Tibial nerve (tissue), 4 donors: Measurements from ENCODE around the gene UGGT1. TPM values are rescaled to one million over a fixed set of nuclear protein-coding genes. Genes with fewer than 3 reads are reported as not detected.

Source experiments
- DNase-seq, 2 donors: peaks; one replicate each; pipeline ENCODE4 v3.0.0-alpha.2; 2019; ENCODE audit warnings: low spot score in 2 of 2
- H3K27ac ChIP-seq, 4 donors: fragments of 200-600 bp; sonication (generic) in 3 of 4; one replicate each; pipeline ENCODE4 v1.5.1; 2017 to 2019; ENCODE audit warnings: mild to moderate bottlenecking in 1 of 4
- H3K27me3 ChIP-seq, 2 donors: fragments of 200-600 bp; sonication (generic) in 1 of 2; one replicate each; pipeline versions ENCODE4 v1.5.1 to v1.6.0; 2017 to 2019
- H3K36me3 ChIP-seq, 3 donors: fragments of 200-600 bp; sonication (generic); one replicate each; pipeline ENCODE4 v1.5.1; 2018 to 2019
- H3K4me1 ChIP-seq, 4 donors: fragments of 200-600 bp; sonication (generic) in 3 of 4; one replicate each; pipeline ENCODE4 v1.5.1; 2017 to 2019
- H3K4me3 ChIP-seq, 4 donors: fragments of 200-600 bp; sonication (generic) in 3 of 4; one replicate each; pipeline ENCODE4 v1.5.1; 2017 to 2019; ENCODE audit warnings: mild to moderate bottlenecking in 1 of 4, moderate library complexity in 1 of 4
- H3K9me3 ChIP-seq, 4 donors: fragments of 200-600 bp; sonication (generic) in 3 of 4; one replicate each; pipeline ENCODE4 v1.5.1; 2017 to 2019
- CTCF ChIP-seq, 5 experiments: fragments of 200-600 bp in 3 of 5; fragments of 450-650 bp in 2 of 5; sonication (generic) in 3 of 5; IDR thresholded peaks; one replicate each; pipeline ENCODE4 v1.5.1; 2016 to 2019; ENCODE audit warnings: antibody characterized with exemption in 5 of 5, mild to moderate bottlenecking in 3 of 5, moderate library complexity in 2 of 5
- EP300 ChIP-seq, 2 donors: sonication (generic); formaldehyde crosslinking; IDR thresholded peaks; one replicate each; pipeline ENCODE4 v1.6.1; 2017; ENCODE audit warnings: antibody characterized with exemption in 2 of 2, mild to moderate bottlenecking in 1 of 2
- POLR2A ChIP-seq, 2 donors: fragments of 450-650 bp; IDR thresholded peaks; one replicate each; pipeline ENCODE4 v1.6.1; 2017; ENCODE audit warnings: antibody characterized with exemption in 2 of 2, mild to moderate bottlenecking in 2 of 2, moderate library complexity in 2 of 2
- WGBS, 2 donors: methylation state at CpG; one replicate each; pipeline ENCODE4 v1.1.5; 2018; 5-methylcytosine and 5-hydroxymethylcytosine counted together
- total RNA-seq, 4 donors: library from RNA; depleted of rRNA; stranded (reverse); fragments of >200 nt; gene quantifications; one replicate each; pipeline ENCODE4 v1.1.0, GENCODE V29; 2016

UGGT1 gene
- total RNA-seq, 4 donors from 2014 or later = 57.1 to 92.7 (median 66.2) TPM

- TF ChIP-seq POLR2A (IDR thresholded peaks at IDR 0.05) = no peak
- TF ChIP-seq CTCF (IDR thresholded peaks at IDR 0.05) = no peak
- TF ChIP-seq EP300 (IDR thresholded peaks at IDR 0.05) = no peak
- WGBS, 2 donors = 87 to 88% methylated on average over 5 of the region's 5 CpGs
Observed at GRCh38 chr2:128069769-128070168, 21.2 kb upstream of the UGGT1 start.

DNA sequence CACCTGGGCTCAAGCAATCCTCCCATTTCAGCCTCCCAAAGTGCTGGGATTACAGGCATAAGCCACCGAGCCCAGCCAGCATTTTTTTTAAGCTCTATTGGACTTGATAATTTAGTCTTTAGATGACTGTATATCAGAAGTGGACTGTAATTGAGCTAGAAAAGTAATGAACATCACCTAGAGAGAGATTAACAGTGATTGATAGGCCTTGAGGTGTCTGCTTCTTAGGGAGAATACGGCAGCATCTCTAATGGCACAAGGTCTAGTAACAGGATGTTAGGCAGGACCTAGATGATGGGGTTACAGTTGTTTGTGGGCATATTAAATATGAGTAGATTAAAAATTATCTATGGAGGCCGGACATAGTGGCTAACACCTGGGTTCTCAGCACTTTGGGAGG, 17.7 kb upstream of the UGGT1 start:
- Histone ChIP-seq H3K36me3 (no peaks in the 10 kb centered on the region), H3K4me1 (no peaks in the 10 kb centered on the region), H3K27me3 (no peaks in the 10 kb centered on the region), H3K27ac (no peak overlapping the region), H3K9me3 (no peaks in the 10 kb centered on the region), H3K4me3 (no peak overlapping the region)
- TF ChIP-seq EP300 (IDR thresholded peaks at IDR 0.05) (no peak), CTCF (IDR thresholded peaks at IDR 0.05) (no peak), POLR2A (IDR thresholded peaks at IDR 0.05) (no peak)
- WGBS, 2 donors = 82 to 93% methylated on average over 3 of the region's 3 CpGs
- no peak for DNase-seq

More at GRCh38 chr2:128069769-128070168, 21.2 kb upstream of the UGGT1 start:
- H3K4me1 ChIP-seq = no peaks in the 10 kb centered on the region
- no peak for DNase-seq
- H3K36me3 ChIP-seq = no peaks in the 10 kb centered on the region
- H3K9me3 ChIP-seq = no peaks in the 10 kb centered on the region
- no peak overlapping the region for H3K4me3 ChIP-seq
- no peaks in the 10 kb centered on the region for H3K27me3 ChIP-seq
- no peak overlapping the region for H3K27ac ChIP-seq

DNA sequence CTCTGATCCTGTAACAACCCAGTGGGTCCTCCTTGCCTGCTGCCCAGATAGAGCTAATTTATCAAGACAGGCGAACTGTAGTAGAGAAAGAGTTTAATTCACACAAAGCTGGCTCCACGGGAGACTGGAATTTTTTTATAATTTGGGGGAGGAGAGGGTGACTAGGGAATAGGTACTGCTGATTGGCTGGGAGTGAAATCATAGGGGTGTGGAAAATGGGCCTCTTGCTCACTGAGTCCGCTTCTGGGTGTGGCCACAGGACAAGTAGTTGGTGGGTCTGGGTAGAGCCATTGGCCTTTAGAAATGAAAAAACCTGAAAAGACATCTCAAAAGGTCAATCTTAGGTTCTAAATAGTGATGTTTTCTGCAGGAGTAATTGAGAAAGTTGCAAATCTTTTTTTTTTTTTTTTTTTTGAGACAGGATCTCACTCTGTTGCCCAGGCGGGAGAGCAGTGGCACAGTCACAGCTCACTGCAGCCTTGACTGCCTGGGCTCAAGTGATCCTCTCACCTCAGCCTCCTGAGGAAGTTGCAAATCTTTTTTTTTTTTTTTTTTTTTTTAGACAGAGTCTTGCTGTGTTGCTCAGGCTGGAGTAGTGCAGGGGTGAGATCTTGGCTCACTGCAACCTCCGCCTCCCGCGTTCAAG, 14.4 kb upstream of the UGGT1 start:
- H3K27me3 ChIP-seq = no peaks in the 10 kb centered on the region
- H3K27ac ChIP-seq = no peak overlapping the region
- no peak for DNase-seq
- no peaks in the 10 kb centered on the region for H3K9me3 ChIP-seq
- H3K36me3 ChIP-seq = no peaks in the 10 kb centered on the region
- WGBS, 2 donors = 80 to 88% methylated on average over 7 of the region's 7 CpGs
- H3K4me1 ChIP-seq = no peaks in the 10 kb centered on the region
- no peak for TF ChIP-seq CTCF (IDR thresholded peaks at IDR 0.05)
- no peak for TF ChIP-seq EP300 (IDR thresholded peaks at IDR 0.05)
- no peak for TF ChIP-seq POLR2A (IDR thresholded peaks at IDR 0.05)
- no peak overlapping the region for H3K4me3 ChIP-seq

DNA sequence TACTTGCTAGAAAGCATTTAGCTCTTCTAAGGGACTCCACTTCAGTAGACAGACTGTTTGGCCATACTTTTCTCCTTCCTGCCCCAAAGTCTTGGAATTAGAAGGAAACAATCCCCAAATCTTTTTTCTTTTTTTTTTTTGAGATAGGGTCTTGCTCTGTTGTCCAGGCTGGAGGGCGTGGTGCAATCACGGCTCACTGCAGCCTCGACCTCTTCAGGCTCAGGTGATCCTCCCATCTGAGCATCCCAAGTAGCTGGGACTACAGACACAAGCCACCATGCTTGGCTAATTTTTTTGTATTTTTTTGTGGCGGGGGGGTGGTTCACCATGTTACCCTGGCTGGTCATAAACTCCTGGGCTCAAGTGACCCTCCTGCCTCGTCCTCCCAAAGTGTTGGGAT, 6.2 kb upstream of the UGGT1 start:
- TF ChIP-seq EP300 (IDR thresholded peaks at IDR 0.05) = no peak
- no peak for TF ChIP-seq CTCF (IDR thresholded peaks at IDR 0.05)
- TF ChIP-seq POLR2A (IDR thresholded peaks at IDR 0.05) = no peak
- DNase-seq = no peak
- peaks cover 0 to 5% (median 0%) of the 10 kb centered on the region in 4 donors for H3K9me3 ChIP-seq
- peaks cover 0 to under 1% (median 0%) of the 10 kb centered on the region in 4 donors for H3K4me1 ChIP-seq
- 78 to 79% methylated on average over 5 of the region's 5 CpGs for WGBS, 2 donors
- no peak overlapping the region for H3K27ac ChIP-seq
- H3K4me3 ChIP-seq = no peak overlapping the region
- H3K36me3 ChIP-seq = no peaks in the 10 kb centered on the region
- H3K27me3 ChIP-seq = no peaks in the 10 kb centered on the region

- peaks cover 0 to 8% (median 2%) of the 10 kb centered on the region in 4 donors for H3K4me1 ChIP-seq
- H3K27ac ChIP-seq = no peak overlapping the region
- 55 to 81% methylated on average over 3 of the region's 3 CpGs for WGBS, 2 donors
- no peak overlapping the region for H3K4me3 ChIP-seq
- no peaks in the 10 kb centered on the region for H3K36me3 ChIP-seq
- peaks cover 0 to 5% (median 0%) of the 10 kb centered on the region in 4 donors for H3K9me3 ChIP-seq
- TF ChIP-seq EP300 (IDR thresholded peaks at IDR 0.05) (no peak), CTCF (IDR thresholded peaks at IDR 0.05) (no peak), POLR2A (IDR thresholded peaks at IDR 0.05) (no peak)
- no peak for DNase-seq
- H3K27me3 ChIP-seq = no peaks in the 10 kb centered on the region
Observed at GRCh38 chr2:128086244-128086643, 4.8 kb upstream of the UGGT1 start.
